Activated CD8-positive, alpha-beta T cell treated with anti-CD3 and anti-CD28 coated beads for 36 hours (primary cell): Measurements from ENCODE around the gene SDCCAG8. TPM values are rescaled to one million over a fixed set of nuclear protein-coding genes. Genes with fewer than 3 reads are reported as not detected.

Experiments used
- ATAC-seq: fragments of 200-7000 bp; cut with Tn5 transposase; one replicate; pipeline ENCODE4 v1.10.0; 2021; ENCODE audit warnings: mild to moderate bottlenecking, moderate library complexity
- CTCF ChIA-PET: fragments of 350-600 bp; sonication (Branson Sonifier 250); formaldehyde crosslinking; loops from one replicate; lab custom pipeline; 2021; ENCODE audit warnings: antibody characterized with exemption; lab: Charles Lee
- POLR2A ChIA-PET: fragments of 350-600 bp; sonication (Branson Sonifier 250); formaldehyde crosslinking; loops from one replicate; lab custom pipeline; 2021; ENCODE audit warnings: antibody characterized with exemption; lab: Charles Lee
- DNase-seq: peaks from one replicate; pipeline ENCODE4 v3.0.0-alpha.2; 2020
- H3K27ac Mint-ChIP-seq: one replicate; pipeline ENCODE4 v1.8.0; 2021; ENCODE audit warnings: mild to moderate bottlenecking, mixed read lengths
- H3K27me3 Mint-ChIP-seq: one replicate; pipeline ENCODE4 v1.8.0; 2021; ENCODE audit warnings: mixed read lengths
- H3K36me3 Mint-ChIP-seq: one replicate; pipeline ENCODE4 v1.8.0; 2021; ENCODE audit warnings: low read depth, mixed read lengths
- H3K4me1 Mint-ChIP-seq: one replicate; pipeline ENCODE4 v1.8.0; 2021; ENCODE audit warnings: low read depth, mixed read lengths
- H3K4me3 Mint-ChIP-seq: one replicate; pipeline ENCODE4 v1.8.0; 2021; ENCODE audit warnings: mild to moderate bottlenecking, moderate library complexity, mixed read lengths
- H3K9me3 Mint-ChIP-seq: one replicate; pipeline ENCODE4 v1.8.0; 2021; ENCODE audit warnings: mixed read lengths
- intact Hi-C: fragments of 100-400 bp; cut with micrococcal nuclease; formaldehyde crosslinking; loops from one replicate; pipeline ENCODE4 v1.10.0; 2022
- total RNA-seq, 2 experiments: library from RNA; stranded (reverse); gene quantifications; one replicate each; pipeline ENCODE4 v1.2.3, GENCODE V29; 2021
- TF ChIP-seq, protein P1 (sequence below): fragments of 200-600 bp; IDR thresholded peaks from one replicate; pipeline ENCODE4 v1.8.0; 2022; ENCODE audit warnings: antibody characterized with exemption, mild to moderate bottlenecking

SDCCAG8 gene
- total RNA-seq, 2 experiments from 2014 or later = 22.4 to 22.6 TPM

DNA sequence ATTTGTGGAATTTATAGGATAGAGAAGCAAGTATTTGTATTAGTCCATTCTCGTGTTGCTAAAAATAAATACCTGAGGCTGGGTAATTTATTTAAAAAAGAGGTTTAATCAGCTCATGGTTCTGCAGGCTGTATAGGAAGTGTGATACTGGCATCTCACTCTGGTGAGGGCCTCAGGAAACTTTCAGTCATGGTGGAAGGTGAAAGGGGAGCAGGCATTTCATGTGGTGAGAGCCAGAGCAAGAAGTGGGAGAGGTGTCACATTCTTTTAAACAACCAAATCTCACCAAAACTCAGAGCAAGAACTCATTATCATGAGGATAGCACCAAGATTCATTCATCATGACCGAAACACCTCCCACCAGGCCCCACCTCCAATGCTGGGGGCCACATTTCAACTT, 18.1 kb downstream of the SDCCAG8 start:
- peak; percentile 6 for DNase-seq
- intact Hi-C loops = no loop called here
- POLR2A ChIA-PET = interaction anchor here (2.8 kb wide), 1 partner anchor 19 kb away, joined by 13 read pairs; the partner anchor contains the start of genes CEP170 and SDCCAG8
- Mint-ChIP-seq H3K4me3 (no peak overlapping the region), H3K27me3 (no peaks in the 10 kb centered on the region), H3K36me3 (peaks cover 49% of the 10 kb centered on the region), H3K27ac (peak overlapping the region; percentile 47), H3K9me3 (no peaks in the 10 kb centered on the region), H3K4me1 (peaks cover 12% of the 10 kb centered on the region)
- CTCF ChIA-PET = no interaction called here
- TF ChIP-seq, protein P1, sequence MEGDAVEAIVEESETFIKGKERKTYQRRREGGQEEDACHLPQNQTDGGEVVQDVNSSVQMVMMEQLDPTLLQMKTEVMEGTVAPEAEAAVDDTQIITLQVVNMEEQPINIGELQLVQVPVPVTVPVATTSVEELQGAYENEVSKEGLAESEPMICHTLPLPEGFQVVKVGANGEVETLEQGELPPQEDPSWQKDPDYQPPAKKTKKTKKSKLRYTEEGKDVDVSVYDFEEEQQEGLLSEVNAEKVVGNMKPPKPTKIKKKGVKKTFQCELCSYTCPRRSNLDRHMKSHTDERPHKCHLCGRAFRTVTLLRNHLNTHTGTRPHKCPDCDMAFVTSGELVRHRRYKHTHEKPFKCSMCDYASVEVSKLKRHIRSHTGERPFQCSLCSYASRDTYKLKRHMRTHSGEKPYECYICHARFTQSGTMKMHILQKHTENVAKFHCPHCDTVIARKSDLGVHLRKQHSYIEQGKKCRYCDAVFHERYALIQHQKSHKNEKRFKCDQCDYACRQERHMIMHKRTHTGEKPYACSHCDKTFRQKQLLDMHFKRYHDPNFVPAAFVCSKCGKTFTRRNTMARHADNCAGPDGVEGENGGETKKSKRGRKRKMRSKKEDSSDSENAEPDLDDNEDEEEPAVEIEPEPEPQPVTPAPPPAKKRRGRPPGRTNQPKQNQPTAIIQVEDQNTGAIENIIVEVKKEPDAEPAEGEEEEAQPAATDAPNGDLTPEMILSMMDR = no peak
- ATAC-seq = no peak

DNA sequence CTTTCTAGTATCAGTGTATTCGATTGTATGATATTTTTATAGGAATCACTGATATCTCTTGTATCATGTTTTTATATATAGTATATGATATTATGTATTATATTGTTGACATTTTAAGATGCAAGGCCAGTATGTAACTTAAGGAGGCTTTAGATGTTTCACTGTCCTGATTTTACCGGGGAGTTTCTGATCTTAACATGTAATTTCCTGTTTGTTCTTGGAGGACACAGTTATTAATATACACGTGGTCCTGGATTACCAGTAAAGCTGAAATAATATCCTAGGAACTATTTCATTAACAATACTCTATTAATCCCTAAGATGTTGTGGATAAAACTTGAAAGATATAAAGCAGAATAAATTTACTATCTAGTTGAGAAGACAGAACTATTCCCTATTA, 19.5 kb downstream of the SDCCAG8 start:
- H3K4me3 Mint-ChIP-seq = no peak overlapping the region
- ChIA-PET CTCF (interaction anchor here (1.1 kb wide), 1 partner anchor 68 kb away, joined by 4 read pairs; no protein-coding TSS in a partner anchor), POLR2A (no interaction called here)
- H3K4me1 Mint-ChIP-seq = peaks cover 12% of the 10 kb centered on the region
- no peak overlapping the region for H3K27ac Mint-ChIP-seq
- no peak for ATAC-seq
- no peak for DNase-seq
- peaks cover 48% of the 10 kb centered on the region for H3K36me3 Mint-ChIP-seq
- TF ChIP-seq, protein P1 = no peak
- intact Hi-C loops = no loop called here
- no peaks in the 10 kb centered on the region for H3K27me3 Mint-ChIP-seq
- no peaks in the 10 kb centered on the region for H3K9me3 Mint-ChIP-seq

DNA sequence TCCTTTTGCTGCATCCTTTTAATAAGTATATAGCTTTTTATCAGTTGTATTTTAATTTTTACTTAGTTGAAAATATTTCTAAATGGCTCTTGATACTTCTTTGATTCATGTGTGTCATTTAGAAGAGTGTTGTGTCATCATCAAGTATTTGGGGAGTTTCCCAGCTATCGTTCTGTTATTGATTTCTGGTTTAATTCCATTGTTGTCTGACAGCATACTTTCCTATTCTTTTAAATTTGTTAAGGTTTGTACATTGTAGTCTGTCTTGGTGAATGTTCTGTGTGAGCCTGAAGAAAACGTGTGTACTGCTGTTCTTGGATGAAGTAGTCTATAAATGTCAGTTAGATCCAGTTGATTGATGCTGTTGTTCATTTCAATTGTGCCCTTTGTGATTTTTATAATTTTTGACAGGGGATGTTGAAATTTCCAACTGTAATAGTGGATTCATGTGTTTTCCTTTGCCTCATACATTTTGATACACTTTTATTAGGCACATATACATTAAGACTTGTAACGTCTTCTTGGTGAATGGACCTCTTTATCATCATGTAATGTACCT, 24.8 kb downstream of the SDCCAG8 start:
- CTCF ChIA-PET = no interaction called here
- POLR2A ChIA-PET = no interaction called here
- H3K4me1 Mint-ChIP-seq = peaks cover 10% of the 10 kb centered on the region

DNA sequence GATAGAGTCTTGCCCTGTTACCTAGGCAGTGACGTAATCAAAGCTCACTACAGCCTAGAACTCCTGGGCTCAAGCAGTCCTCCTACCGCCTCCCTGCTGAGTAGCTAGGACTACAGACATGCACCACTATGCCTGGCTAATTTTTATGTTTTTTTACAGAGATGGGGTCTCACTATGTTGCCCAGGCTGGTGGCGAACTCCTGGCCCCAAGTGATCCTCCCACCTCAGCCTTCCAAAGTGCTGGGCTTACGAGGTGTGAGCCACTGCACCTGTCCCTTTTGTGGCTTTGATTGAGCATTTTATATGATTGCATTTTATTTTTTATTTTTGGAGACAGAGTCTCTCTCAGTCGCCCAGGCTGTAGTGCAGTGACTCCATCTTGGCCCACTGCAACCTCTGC, 25.8 kb downstream of the SDCCAG8 start:
- no peaks in the 10 kb centered on the region for H3K27me3 Mint-ChIP-seq
- no peak overlapping the region for H3K4me3 Mint-ChIP-seq
- POLR2A ChIA-PET = interaction anchor here (0.6 kb wide), 1 partner anchor 1653 kb away, joined by 6 read pairs; no protein-coding TSS in a partner anchor
- no peak overlapping the region for H3K27ac Mint-ChIP-seq
- H3K36me3 Mint-ChIP-seq = peaks cover 41% of the 10 kb centered on the region
- intact Hi-C loops = no loop called here
- H3K4me1 Mint-ChIP-seq = peaks cover 14% of the 10 kb centered on the region
- no peaks in the 10 kb centered on the region for H3K9me3 Mint-ChIP-seq
- DNase-seq (no peak), ATAC-seq (no peak)
- CTCF ChIA-PET = no interaction called here
- TF ChIP-seq, protein P1 = no peak

More for the DNA sequence above, 24.8 kb downstream of the SDCCAG8 start:
- intact Hi-C loops = no loop called here
- DNase-seq (no peak), ATAC-seq (no peak)
- H3K4me3 Mint-ChIP-seq = no peak overlapping the region
- no peaks in the 10 kb centered on the region for H3K27me3 Mint-ChIP-seq
- no peaks in the 10 kb centered on the region for H3K9me3 Mint-ChIP-seq
- TF ChIP-seq, protein P1 = no peak
- H3K36me3 Mint-ChIP-seq = peaks cover 43% of the 10 kb centered on the region
- no peak overlapping the region for H3K27ac Mint-ChIP-seq

DNA sequence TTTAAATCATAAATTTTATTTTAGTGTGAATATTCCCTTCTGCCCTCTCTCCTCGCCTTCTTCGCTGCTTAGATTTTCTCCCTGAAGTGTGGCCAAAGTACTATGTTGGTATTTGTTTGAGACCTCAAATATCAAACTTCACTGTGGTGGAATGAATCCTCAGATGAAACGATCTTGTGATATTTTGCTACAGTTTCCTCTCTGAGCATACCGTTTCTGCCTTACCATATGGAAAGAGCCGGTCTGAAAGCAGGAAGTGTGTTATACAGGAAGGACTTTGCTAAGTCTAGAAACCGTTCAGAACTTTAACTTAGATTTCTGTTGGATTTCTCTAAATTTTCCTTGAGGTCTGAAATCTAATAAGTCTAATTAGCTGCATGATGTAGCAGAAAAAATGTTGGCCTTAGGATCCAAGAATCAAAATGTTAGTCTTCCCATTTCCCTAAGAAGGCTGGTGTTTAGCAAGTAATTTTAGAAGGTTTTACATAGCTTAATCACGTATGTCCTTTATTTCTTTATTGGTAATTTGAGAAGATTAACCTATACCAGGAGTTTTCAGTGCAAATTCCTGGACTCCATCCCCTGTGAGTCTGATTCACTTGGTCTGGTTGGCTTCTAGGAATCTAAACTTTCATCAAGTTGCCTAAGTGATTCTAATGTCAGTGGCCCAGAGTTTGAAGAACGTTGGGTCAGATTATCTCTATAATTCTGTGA, 30.7 kb downstream of the SDCCAG8 start:
- TF ChIP-seq, protein P1 = no peak
- Mint-ChIP-seq H3K27me3 (no peaks in the 10 kb centered on the region), H3K9me3 (no peaks in the 10 kb centered on the region), H3K4me1 (peaks cover 23% of the 10 kb centered on the region), H3K4me3 (no peak overlapping the region), H3K36me3 (peaks cover 54% of the 10 kb centered on the region), H3K27ac (peak overlapping the region; percentile 55)
- intact Hi-C loops = no loop called here
- ATAC-seq = no peak
- DNase-seq = no peak
- ChIA-PET POLR2A (interaction anchor here (1.4 kb wide), 1 partner anchor 31 kb away, joined by 5 read pairs; the partner anchor contains the start of gene SDCCAG8), CTCF (no interaction called here)
